GM19193 (cell line): ENCODE results near the gene DDX1.

Source experiments
- POLR2A ChIP-seq: IDR thresholded peaks from 4 replicates; pipeline ENCODE4 v1.6.1; 2011; ENCODE audit not compliant: insufficient read depth, insufficient read length; ENCODE audit errors: extremely low read depth

DDX1 gene

GRCh38 chr2:15623898-15624541, 32.4 kb downstream of the DDX1 start:
- no peak for TF ChIP-seq POLR2A

- TF ChIP-seq POLR2A, result no peak
Measured at GRCh38 chr2:15624903-15625302, 33.2 kb downstream of the DDX1 start.

GRCh38 chr2:15625344-15626036, 33.8 kb downstream of the DDX1 start:
- no peak for TF ChIP-seq POLR2A

- no peak for TF ChIP-seq POLR2A
Measured at GRCh38 chr2:15626126-15626525, 34.5 kb downstream of the DDX1 start.

- no peak for TF ChIP-seq POLR2A
Measured at GRCh38 chr2:15626967-15627366, 35.3 kb downstream of the DDX1 start.

GRCh38 chr2:15627817-15628684, 36.4 kb downstream of the DDX1 start:
- TF ChIP-seq POLR2A, result no peak

- TF ChIP-seq POLR2A, result no peak
Measured at GRCh38 chr2:15628899-15629855, 37.5 kb downstream of the DDX1 start.

GRCh38 chr2:15630121-15630977, 38.7 kb downstream of the DDX1 start:
- TF ChIP-seq POLR2A, result no peak

GRCh38 chr2:15630978-15631719, 39.5 kb downstream of the DDX1 start:
- TF ChIP-seq POLR2A, result no peak

GRCh38 chr2:15631883-15632282, 40.2 kb downstream of the DDX1 start:
- TF ChIP-seq POLR2A, result no peak

- no peak for TF ChIP-seq POLR2A
Measured at GRCh38 chr2:15633043-15633970, 41.6 kb downstream of the DDX1 start.

- TF ChIP-seq POLR2A, result no peak
Measured at GRCh38 chr2:15633971-15634346, 42.3 kb downstream of the DDX1 start.
